RWPE2 (cell line): Measurements from ENCODE around the gene NEMF.

Experiments
- ATAC-seq: fragments of 200-7000 bp; cut with Tn5 transposase; 3 replicates; pipeline ENCODE4 v1.9.1; 2021; ENCODE audit warnings: low read depth
- DNase-seq: peaks from one replicate; pipeline ENCODE4 v3.0.0-alpha.2; 2020; ENCODE audit warnings: low spot score
- H3K27ac ChIP-seq: fragments of 450-650 bp; 2 replicates; pipeline ENCODE4 v1.5.1; 2017; ENCODE audit warnings: mild to moderate bottlenecking; ENCODE audit not compliant: poor library complexity, severe bottlenecking
- H3K27me3 ChIP-seq: fragments of 250-450 bp; sonication (Bioruptor Pico); 2 replicates; pipeline ENCODE4 v1.5.1; 2021; ENCODE audit warnings: mild to moderate bottlenecking, moderate library complexity; ENCODE audit not compliant: insufficient read depth, poor library complexity, severe bottlenecking
- H3K36me3 ChIP-seq: fragments of 250-450 bp; sonication (Bioruptor Pico); 2 replicates; pipeline ENCODE4 v1.5.1; 2020; ENCODE audit warnings: low read depth, mild to moderate bottlenecking, moderate library complexity
- H3K4me1 ChIP-seq: fragments of 250-450 bp; sonication (Bioruptor Pico); 2 replicates; pipeline ENCODE4 v1.5.1; 2021; ENCODE audit warnings: mild to moderate bottlenecking, moderate library complexity; ENCODE audit not compliant: insufficient read depth, poor library complexity, severe bottlenecking
- H3K4me3 ChIP-seq: fragments of 250-450 bp; sonication (Bioruptor Pico); 2 replicates; pipeline ENCODE4 v1.5.1; 2021; ENCODE audit warnings: mild to moderate bottlenecking, moderate library complexity; ENCODE audit not compliant: severe bottlenecking
- H3K9me3 ChIP-seq: fragments of 250-450 bp; sonication (Bioruptor Pico); 2 replicates; pipeline ENCODE4 v1.5.1; 2021; ENCODE audit warnings: mild to moderate bottlenecking, moderate library complexity; ENCODE audit not compliant: severe bottlenecking
- TF ChIP-seq, protein P1 (sequence below): fragments of 450-650 bp; IDR thresholded peaks from one replicate; pipeline ENCODE4 v1.5.1; 2017; ENCODE audit warnings: mild to moderate bottlenecking, moderate library complexity; ENCODE audit not compliant: poor library complexity, severe bottlenecking

The NEMF gene

DNA sequence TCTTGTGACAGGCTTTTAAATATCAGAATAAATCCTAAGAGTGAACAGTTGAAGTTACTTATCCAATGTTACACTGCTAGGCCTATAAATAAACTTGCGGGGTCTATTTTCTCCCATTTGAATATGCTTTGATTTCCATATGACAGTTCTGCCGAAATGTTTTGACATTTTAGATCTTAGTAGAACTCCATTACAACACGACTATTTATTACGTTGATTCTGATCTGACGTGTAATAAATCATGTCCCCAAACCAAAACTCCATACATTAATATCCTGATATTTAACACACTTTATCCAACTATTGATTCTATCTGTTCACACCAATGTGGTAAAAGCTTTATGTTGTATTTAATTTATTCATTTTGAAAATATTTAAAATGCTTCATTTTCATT is 16.1 kb upstream of the NEMF start:
- H3K27ac ChIP-seq: peak overlapping the region; percentile 73
- H3K27me3 ChIP-seq: no peaks in the 10 kb centered on the region

DNA sequence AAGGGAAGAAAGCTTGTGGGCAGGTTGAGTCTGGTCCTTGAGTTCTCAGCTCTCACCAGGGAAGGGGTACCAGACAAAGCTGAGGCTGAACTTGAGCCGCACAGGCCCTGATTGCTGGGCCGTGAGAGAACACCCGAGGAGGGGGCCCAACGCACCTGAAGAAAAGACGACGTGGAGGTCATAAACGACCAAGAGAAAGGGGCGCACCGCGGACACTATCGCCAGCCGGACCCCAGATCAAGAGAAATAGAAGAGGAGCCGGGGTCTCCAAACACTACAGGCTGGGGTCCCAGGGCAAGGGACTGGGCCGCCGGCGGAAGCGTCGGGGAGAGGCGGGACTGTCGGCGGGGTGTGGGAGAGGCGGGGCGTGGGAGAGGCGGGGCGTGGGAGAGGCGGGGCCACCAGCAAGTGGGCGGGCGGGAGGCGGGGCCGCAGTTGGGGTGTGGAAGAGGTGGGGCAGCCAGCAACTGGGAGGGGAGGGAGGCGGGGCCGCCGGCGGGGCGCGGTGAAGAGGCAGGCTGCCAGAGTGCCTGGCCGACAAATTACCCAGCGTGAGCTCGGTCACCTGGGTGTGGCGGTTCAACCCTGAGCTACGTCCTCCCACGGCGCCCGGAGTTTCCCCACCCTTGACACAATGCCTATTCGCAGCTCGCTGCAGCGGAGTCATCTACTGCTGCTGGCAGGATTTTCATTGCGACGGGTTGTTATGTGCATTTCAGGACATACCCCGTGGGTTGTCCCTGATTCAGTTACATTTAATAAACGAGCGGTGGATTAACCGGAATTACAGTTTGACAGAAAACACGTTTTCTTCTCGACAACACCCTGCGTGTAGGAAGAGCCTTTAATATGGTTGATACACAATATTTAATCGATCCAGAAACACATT is 15.5 kb upstream of the NEMF start:
- Histone ChIP-seq H3K9me3 (no peaks in the 10 kb centered on the region), H3K4me3 (peak overlapping the region; percentile 45), H3K27me3 (no peaks in the 10 kb centered on the region), H3K4me1 (peaks cover 12% of the 10 kb centered on the region), H3K36me3 (no peaks in the 10 kb centered on the region), H3K27ac (peak overlapping the region; percentile 73)
- TF ChIP-seq, protein P1, sequence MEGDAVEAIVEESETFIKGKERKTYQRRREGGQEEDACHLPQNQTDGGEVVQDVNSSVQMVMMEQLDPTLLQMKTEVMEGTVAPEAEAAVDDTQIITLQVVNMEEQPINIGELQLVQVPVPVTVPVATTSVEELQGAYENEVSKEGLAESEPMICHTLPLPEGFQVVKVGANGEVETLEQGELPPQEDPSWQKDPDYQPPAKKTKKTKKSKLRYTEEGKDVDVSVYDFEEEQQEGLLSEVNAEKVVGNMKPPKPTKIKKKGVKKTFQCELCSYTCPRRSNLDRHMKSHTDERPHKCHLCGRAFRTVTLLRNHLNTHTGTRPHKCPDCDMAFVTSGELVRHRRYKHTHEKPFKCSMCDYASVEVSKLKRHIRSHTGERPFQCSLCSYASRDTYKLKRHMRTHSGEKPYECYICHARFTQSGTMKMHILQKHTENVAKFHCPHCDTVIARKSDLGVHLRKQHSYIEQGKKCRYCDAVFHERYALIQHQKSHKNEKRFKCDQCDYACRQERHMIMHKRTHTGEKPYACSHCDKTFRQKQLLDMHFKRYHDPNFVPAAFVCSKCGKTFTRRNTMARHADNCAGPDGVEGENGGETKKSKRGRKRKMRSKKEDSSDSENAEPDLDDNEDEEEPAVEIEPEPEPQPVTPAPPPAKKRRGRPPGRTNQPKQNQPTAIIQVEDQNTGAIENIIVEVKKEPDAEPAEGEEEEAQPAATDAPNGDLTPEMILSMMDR: no peak
- peak; percentile 98 for DNase-seq
- ATAC-seq: peak; percentile 95

More for the DNA sequence above, 16.1 kb upstream of the NEMF start:
- TF ChIP-seq, protein P1: no peak
- ATAC-seq: no peak
- Histone ChIP-seq H3K4me3 (peak overlapping the region; percentile 45), H3K4me1 (peaks cover 12% of the 10 kb centered on the region), H3K36me3 (no peaks in the 10 kb centered on the region), H3K9me3 (no peaks in the 10 kb centered on the region)
- no peak for DNase-seq

DNA sequence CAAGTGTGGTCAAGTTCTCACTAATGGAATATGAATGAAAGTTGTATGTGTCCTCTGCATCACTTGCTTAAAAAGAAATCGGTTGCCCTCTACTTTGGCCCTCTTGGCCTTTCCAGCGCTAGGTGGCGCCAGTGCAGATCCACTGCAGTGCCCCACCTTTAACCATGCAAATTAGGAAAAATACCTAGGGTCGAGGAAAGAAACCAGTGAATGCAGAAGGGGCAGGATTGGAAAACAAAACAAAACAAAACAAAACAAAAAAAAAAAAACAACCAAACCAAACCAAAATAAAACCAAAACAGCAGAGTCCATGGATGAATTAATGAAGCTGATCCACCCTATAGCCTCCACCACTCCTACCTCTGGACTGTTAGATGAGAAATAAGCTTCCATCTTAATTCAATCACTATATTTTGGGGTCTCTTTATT is 12.9 kb upstream of the NEMF start:
- no peaks in the 10 kb centered on the region for H3K9me3 ChIP-seq
- ATAC-seq (no peak), DNase-seq (no peak)
- H3K27me3 ChIP-seq: no peaks in the 10 kb centered on the region
- H3K4me1 ChIP-seq: peaks cover 12% of the 10 kb centered on the region
- H3K4me3 ChIP-seq: no peak overlapping the region
- H3K27ac ChIP-seq: peak overlapping the region; percentile 0
- no peaks in the 10 kb centered on the region for H3K36me3 ChIP-seq
- TF ChIP-seq, protein P1: peak; percentile 99

DNA sequence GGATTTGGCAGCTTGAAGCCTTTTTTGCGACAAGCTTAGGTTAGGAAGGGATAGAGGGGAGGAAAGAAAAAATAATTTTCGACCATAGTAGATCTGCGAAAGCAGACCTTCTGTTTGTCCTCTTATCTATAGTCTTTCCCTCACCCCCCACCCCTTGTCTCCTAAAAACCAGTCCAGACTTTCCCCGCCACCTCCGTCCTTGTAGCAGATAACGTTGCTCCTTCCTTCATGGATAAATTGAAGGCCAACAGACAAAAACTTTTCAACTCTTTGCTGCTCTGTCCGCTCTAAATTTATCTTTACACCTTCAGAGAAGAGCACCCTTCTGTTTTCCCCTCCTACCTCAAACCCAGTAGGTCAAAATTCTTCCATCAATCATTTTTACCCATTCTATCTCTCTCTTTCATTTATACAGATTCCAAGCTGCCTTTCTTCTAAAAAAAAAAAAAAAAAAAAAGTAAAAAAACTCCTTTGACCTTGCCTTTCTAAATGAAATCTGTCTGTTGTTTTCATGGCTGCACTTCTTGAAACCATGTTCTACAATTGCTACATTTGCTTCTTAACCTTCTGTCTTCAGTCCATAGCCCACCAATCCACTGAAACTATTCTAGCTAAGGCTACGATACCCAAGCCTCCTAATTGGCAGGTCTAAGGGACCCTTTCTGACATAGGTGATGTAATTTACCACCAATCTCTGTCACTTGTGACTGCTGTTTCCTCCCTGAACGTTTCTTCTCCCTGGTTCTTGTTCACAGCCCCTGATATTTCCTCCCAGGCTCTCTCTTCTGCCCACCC is 11.1 kb upstream of the NEMF start:
- Histone ChIP-seq H3K27ac (peak overlapping the region; percentile 90), H3K9me3 (no peaks in the 10 kb centered on the region), H3K36me3 (no peaks in the 10 kb centered on the region), H3K4me3 (peak overlapping the region; percentile 46), H3K27me3 (no peaks in the 10 kb centered on the region), H3K4me1 (peaks cover 7% of the 10 kb centered on the region)
- TF ChIP-seq, protein P1: no peak
- ATAC-seq (no peak), DNase-seq (no peak)
